NK-92 treated with Interleukin-12 subunit alpha and Interleukin-12 subunit beta, amount 100 ng/mL, for 24 hours (cell line): Measurements from ENCODE around the gene CERT1.

Experiments used
- DNase-seq: peaks from one replicate; lab custom pipeline; 2025; lab: John Stamatoyannopoulos, UW

CERT1 gene

DNA sequence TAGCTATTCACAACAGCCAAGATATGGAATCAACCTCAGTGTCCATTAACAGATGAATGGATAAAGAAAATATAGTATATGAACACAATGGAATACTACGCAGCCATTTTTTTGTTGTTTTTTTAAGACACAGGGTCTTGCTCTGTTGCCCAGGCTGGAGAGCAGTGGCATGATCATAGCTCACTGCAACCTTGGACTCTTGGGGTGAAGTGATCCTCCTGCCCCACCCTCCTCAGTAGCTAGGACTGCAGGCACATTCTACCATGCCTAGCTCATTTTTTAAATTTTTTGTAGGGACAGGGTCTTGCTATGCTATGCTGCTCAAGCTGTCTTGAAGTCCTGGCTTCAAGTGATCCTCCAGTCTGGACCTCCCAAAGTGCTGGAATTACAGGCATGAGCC lies 38.5 kb downstream of the CERT1 start:
- DNase-seq: no peak

DNA sequence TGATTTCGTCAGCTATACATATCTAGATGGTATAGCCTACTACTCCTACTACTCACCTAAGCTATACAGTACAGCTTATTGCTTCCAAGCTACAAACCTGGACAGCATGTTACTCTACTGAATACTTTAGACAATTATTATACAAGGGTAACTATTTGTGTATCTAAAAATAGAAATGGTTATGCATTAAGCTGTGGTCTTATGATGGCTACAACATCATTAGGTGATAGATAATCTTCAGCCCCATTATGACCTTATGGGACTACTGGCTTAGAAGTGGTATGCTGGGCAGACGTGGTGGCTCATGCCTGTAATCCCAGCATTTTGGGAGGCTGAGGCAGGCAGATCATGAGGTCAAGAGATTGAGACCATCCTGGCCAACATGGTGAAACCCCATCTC lies 40.2 kb downstream of the CERT1 start:
- no peak for DNase-seq

DNA sequence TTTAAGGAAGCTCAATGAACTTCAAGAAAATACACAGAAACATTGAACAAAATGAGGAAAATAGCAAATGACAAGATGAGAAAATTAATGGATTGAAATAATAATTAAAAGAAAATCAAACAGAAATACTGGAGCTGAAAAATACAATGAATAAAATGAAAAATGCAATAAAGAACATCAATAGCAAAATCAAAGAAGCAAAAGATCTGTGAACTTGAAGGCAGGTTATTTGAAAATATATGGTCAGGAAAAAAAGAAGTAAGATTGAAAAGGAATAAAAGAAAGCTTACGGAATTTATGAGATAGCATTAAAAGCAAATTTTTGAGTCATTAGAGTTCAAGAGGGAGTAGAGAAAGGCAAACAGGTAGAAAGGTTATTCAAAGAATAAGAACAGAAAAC lies 42.4 kb downstream of the CERT1 start:
- no peak for DNase-seq

DNA sequence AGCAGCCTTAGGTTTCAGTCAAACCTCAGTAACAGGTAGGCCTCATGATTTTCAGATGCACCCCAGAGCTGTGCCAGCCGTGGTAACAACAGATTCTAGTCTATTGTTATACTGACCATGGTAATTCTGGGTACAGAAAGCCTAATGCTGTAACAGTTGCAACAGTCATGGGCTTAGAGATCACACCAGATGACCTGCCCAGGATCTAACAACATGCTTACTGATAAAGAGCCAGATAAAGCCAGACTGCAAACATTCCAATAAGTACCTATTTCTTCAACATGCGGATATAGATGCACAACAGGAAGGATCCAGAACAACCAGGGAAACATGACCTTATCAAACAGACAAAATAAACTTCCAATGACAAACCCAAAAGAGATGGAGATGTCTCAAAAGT lies 42.8 kb downstream of the CERT1 start:
- DNase-seq: no peak

DNA sequence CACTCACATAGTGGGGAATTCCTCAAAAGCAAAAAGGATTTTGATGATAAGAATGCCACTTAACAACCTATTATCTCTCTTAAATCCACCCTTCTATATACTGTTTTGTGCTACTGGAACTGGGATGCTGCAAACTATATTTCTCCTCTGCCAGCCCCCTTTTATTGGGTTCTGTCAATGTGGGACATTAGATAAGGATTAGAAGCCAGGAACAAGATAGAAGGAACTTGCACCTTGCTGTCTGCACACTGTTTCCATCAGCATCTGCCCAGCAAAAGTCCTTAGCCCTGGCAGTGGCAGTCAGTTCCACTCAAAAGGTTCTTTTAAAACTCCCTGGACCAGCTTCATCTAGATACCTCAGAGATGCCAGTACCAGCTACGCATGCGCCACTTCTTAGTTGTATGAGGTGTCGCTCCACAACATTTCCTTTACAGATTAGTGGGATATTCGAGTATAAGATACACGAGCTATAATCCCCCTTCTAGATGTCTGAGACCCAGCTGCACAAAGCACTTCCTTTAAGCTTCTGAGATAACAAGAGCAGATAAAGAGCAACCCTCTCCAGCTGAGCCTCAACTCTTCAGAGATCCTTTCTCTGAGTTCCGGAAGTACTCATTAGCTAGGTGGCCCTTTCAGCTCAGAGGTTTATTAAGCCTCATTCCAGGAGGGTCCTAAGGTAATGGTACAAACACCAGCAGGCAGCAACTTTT lies 45.3 kb downstream of the CERT1 start:
- no peak for DNase-seq

GRCh38 chr5:75465480-75465879 lies 45.9 kb downstream of the CERT1 start:
- DNase-seq: no peak

GRCh38 chr5:75463726-75464125 lies 47.7 kb downstream of the CERT1 start:
- no peak for DNase-seq

- no peak for DNase-seq
Observed at GRCh38 chr5:75461679-75462078, 49.8 kb downstream of the CERT1 start.

DNA sequence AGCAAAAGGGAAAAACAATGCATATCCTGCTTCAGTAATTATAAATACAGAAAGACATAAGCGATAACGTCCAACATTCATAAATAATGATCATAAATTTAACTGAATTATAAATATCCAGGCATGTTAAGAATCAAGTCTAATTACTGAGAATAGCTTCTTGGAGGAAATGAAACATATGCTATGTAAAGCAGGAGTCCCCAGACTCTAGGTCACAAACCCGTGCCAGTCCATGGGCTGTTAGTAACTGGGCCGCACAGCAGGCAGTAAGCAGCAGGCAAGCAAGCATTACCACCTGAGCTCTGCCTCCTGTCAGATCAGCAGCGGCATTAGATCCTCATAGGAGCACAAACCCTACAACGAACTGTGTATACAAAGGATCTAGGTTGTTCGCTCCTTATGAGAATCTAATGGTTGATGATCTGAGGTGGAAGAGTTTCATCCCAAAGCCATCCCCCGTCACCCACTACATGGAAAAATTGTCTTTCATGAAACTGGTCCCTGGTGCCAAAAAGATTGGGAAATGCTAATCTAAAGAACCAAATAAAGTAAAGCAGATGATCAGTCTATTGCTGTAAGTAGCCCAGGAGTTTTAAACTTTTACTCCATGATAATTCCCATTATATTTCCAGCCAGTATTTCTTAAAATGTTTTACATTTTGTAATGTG lies 50.4 kb downstream of the CERT1 start:
- DNase-seq: no peak

GRCh38 chr5:75460532-75460931 lies 50.9 kb downstream of the CERT1 start:
- DNase-seq: no peak

DNA sequence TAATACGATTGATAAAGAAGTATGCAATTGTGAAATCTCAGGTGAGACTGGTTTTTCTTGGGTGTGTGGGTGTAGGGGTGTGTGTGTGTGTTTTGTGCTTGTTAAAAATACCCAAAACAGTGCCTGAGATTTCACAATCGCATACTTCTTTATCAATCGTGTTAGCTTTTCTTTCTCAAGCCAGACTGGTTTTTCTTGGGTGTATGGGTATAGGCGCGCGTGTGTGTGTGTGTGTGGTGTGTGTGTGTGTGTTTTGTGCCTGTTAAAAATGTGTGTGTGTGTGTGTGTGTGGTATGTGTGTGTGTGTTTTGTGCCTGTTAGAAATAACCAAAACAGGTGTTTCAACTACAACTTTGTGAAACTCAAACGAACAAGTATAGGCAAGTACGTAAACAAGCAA lies 53.7 kb downstream of the CERT1 start:
- DNase-seq: no peak

DNA sequence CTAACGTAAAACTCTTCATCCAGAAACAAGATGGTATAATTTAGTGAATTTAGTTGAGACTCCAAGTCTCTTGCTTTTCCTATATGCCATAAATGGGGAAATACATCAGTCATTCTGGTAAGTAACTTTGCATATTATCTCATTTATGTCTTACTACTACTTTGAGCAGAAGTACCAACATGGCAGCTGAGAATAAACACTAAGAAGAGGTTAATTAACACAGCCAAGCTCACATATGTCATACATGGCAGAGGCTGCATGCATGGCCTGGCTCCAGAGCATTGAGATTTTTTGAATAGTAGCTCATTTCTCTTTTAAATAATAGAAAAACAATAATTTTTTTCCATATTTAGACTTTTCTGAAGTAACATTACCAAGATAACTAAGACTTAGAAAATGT lies 54.3 kb downstream of the CERT1 start:
- DNase-seq: no peak

DNA sequence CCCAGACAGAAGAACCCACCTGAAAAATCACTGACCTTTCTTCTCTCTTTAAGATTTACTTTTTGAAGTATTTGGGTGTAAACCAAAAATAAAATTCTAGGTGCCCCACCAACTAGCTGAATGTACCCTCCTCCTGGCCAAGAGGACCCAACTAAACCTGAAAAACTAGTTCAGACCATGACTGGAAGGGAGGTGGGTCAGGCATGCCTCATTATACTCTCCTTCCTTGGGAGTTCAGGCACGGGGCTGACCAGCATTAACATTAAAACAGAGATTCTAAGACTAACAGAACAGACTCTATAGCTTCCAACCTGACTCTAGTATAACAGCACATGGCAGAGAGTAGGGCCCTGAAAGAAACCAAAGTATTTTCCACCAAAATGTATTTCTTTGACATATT lies 61.4 kb downstream of the CERT1 start:
- no peak for DNase-seq

- no peak for DNase-seq
Observed at GRCh38 chr5:75446068-75446467, 65.4 kb downstream of the CERT1 start.

DNA sequence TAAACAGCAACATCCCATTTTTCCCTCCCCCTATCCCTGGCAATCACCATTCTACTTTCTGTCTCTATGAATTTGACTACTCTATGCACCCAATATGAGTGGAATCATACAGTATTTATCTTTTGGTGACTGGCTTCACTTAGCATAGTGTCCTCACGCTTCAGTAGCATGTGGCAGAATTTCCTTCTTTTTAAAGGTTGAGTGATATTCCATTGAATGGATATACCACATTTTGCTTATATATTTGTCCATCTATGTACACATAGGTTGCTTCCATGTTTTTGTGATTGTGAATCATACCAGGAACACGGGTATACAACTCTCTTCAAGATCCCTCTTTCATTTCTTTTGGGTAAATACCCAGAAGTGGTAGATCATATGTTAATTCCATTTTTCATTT lies 69.9 kb downstream of the CERT1 start:
- no peak for DNase-seq

GRCh38 chr5:75439276-75439675 lies 72.2 kb downstream of the CERT1 start:
- DNase-seq: no peak

GRCh38 chr5:75438722-75439121 lies 72.7 kb downstream of the CERT1 start:
- DNase-seq: no peak

GRCh38 chr5:75435096-75435495 lies 76.3 kb downstream of the CERT1 start:
- no peak for DNase-seq

DNA sequence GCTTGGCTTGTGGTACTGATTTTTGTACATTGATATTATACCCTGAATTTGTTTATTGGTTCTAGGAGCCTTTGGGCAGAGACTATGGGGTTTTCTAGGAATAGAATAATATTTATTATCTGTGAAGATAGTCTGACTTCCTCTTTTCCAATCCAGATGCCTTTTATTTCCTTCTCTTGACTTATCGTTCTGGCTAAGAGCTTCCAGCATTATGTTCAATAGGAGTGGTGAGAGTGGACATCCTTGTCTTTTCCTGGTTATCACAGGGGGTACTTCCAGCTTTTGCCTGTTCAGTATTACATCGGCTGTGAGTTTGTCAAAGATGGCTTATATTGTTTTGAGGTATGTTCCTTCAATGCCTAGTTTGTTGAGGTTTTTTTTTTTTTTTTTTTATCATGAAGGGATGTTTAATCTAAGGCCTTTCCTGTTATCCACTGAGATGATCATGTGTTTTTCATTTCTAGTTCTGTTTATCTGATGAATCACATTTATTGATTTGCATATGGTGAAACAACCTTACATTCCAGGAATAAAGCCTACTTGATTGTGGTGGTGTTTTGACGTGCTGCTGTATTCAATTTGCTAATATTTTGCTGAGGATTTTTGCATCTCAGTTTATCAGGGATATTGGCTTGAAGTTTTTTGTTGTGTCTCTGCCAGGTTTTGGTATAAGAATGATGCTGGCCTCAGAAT lies 77.5 kb downstream of the CERT1 start:
- DNase-seq: no peak

GRCh38 chr5:75414241-75414640 lies 97.2 kb downstream of the CERT1 start:
- no peak for DNase-seq

GRCh38 chr5:75412111-75412990 lies 99.1 kb downstream of the CERT1 start:
- DNase-seq: no peak

- DNase-seq: no peak
Observed at GRCh38 chr5:75405296-75405695, 106.1 kb downstream of the CERT1 start.
